ENCODE data around the gene PPP1R14B. TPM values are rescaled to one million over a fixed set of nuclear protein-coding genes. Genes with fewer than 3 reads are reported as not detected.

Gene PPP1R14B
- total RNA-seq, 1 donor from 2014 or later: 187 TPM

GRCh38 chr11:64216879-64217278 lies 29.9 kb downstream of the PPP1R14B start:
- no peak for TF ChIP-seq CTCF (conservative IDR thresholded peaks at IDR 0.05)
- Mint-ChIP-seq H3K9me3 (no peaks in the 10 kb centered on the region), H3K27ac (no peak overlapping the region), H3K36me3 (peaks cover 8% of the 10 kb centered on the region), H3K4me3 (no peak overlapping the region), H3K4me1 (ENCODE audit: unreplicated experiment) (no peaks in the 10 kb centered on the region), H3K27me3 (no peaks in the 10 kb centered on the region)
- DNase-seq (ENCODE audit: extremely low spot score, unreplicated experiment): no peak

- Mint-ChIP-seq H3K36me3 (peaks cover 8% of the 10 kb centered on the region), H3K4me3 (no peak overlapping the region), H3K4me1 (ENCODE audit: unreplicated experiment) (no peaks in the 10 kb centered on the region), H3K9me3 (no peaks in the 10 kb centered on the region), H3K27ac (no peak overlapping the region), H3K27me3 (no peaks in the 10 kb centered on the region)
- no peak for DNase-seq (ENCODE audit: extremely low spot score, unreplicated experiment)
- TF ChIP-seq CTCF (conservative IDR thresholded peaks at IDR 0.05): no peak
These were observed 35.4 kb downstream of the PPP1R14B start for GRCh38 chr11:64211181-64211872.

- Mint-ChIP-seq H3K27me3 (no peaks in the 10 kb centered on the region), H3K4me3 (no peak overlapping the region), H3K36me3 (peaks cover 8% of the 10 kb centered on the region), H3K9me3 (no peaks in the 10 kb centered on the region), H3K27ac (no peak overlapping the region), H3K4me1 (ENCODE audit: unreplicated experiment) (no peaks in the 10 kb centered on the region)
- DNase-seq (ENCODE audit: extremely low spot score, unreplicated experiment): no peak
- no peak for TF ChIP-seq CTCF (conservative IDR thresholded peaks at IDR 0.05)
These were observed 36.3 kb downstream of the PPP1R14B start for GRCh38 chr11:64210301-64211020.

- Mint-ChIP-seq H3K9me3 (no peaks in the 10 kb centered on the region), H3K4me1 (ENCODE audit: unreplicated experiment) (peaks cover 3% of the 10 kb centered on the region), H3K27me3 (no peaks in the 10 kb centered on the region), H3K36me3 (peaks cover 7% of the 10 kb centered on the region), H3K4me3 (no peak overlapping the region), H3K27ac (no peak overlapping the region)
- no peak for DNase-seq (ENCODE audit: extremely low spot score, unreplicated experiment)
- no peak for TF ChIP-seq CTCF (conservative IDR thresholded peaks at IDR 0.05)
These were observed 37.2 kb downstream of the PPP1R14B start for GRCh38 chr11:64209563-64209843.

GRCh38 chr11:64208796-64209562 lies 37.8 kb downstream of the PPP1R14B start:
- TF ChIP-seq CTCF (conservative IDR thresholded peaks at IDR 0.05): no peak
- peaks cover 9% of the 10 kb centered on the region for H3K4me1 Mint-ChIP-seq (ENCODE audit: unreplicated experiment)
- DNase-seq (ENCODE audit: extremely low spot score, unreplicated experiment): no peak
- H3K27ac Mint-ChIP-seq: no peak overlapping the region
- no peaks in the 10 kb centered on the region for H3K27me3 Mint-ChIP-seq
- no peaks in the 10 kb centered on the region for H3K9me3 Mint-ChIP-seq
- H3K36me3 Mint-ChIP-seq: peaks cover 12% of the 10 kb centered on the region
- H3K4me3 Mint-ChIP-seq: no peak overlapping the region
